ENCODE measurements around the gene PRICKLE1.

- TF ChIP-seq, protein P1, sequence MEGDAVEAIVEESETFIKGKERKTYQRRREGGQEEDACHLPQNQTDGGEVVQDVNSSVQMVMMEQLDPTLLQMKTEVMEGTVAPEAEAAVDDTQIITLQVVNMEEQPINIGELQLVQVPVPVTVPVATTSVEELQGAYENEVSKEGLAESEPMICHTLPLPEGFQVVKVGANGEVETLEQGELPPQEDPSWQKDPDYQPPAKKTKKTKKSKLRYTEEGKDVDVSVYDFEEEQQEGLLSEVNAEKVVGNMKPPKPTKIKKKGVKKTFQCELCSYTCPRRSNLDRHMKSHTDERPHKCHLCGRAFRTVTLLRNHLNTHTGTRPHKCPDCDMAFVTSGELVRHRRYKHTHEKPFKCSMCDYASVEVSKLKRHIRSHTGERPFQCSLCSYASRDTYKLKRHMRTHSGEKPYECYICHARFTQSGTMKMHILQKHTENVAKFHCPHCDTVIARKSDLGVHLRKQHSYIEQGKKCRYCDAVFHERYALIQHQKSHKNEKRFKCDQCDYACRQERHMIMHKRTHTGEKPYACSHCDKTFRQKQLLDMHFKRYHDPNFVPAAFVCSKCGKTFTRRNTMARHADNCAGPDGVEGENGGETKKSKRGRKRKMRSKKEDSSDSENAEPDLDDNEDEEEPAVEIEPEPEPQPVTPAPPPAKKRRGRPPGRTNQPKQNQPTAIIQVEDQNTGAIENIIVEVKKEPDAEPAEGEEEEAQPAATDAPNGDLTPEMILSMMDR (conservative IDR thresholded peaks at IDR 0.05; ENCODE audit: low read length), result no peak
- TF ChIP-seq EZH2phosphoT487 (IDR thresholded peaks at IDR 0.05; ENCODE audit: borderline replicate concordance, low read depth, low read length), result no peak
Observed at GRCh38 chr12:42485823-42486222, 103.7 kb downstream of the PRICKLE1 start.
